Adipose tissue (tissue), 3 donors: Measurements from ENCODE around the gene CD180. TPM values are rescaled to one million over a fixed set of nuclear protein-coding genes. Genes with fewer than 3 reads are reported as not detected.

ENCODE experiments used
- H3K27ac ChIP-seq: one replicate; pipeline ENCODE4 v1.5.1; 2013; ENCODE audit warnings: low read depth, low read length
- WGBS, 3 donors: extraction: QIAGEN DNeasy Blood & Tissue Kit; methylation state at CpG; one replicate each; pipeline ENCODE4 v1.1.7; 2013; 5-methylcytosine and 5-hydroxymethylcytosine counted together
- polyA plus RNA-seq, 3 donors: library from polyadenylated mRNA; stranded (reverse); fragments of 200-250 nt; gene quantifications; one replicate each; pipeline ENCODE4 v1.2.3, GENCODE V29; 2013
- donor health status: healthy with polysubstance abuse.
- donor health status: Bipolar disorder and iron deficiency.
- donor health status: healthy.

Gene CD180
- polyA plus RNA-seq, result under 1 TPM; 0.14 to 0.52 (median 0.45) TPM

DNA sequence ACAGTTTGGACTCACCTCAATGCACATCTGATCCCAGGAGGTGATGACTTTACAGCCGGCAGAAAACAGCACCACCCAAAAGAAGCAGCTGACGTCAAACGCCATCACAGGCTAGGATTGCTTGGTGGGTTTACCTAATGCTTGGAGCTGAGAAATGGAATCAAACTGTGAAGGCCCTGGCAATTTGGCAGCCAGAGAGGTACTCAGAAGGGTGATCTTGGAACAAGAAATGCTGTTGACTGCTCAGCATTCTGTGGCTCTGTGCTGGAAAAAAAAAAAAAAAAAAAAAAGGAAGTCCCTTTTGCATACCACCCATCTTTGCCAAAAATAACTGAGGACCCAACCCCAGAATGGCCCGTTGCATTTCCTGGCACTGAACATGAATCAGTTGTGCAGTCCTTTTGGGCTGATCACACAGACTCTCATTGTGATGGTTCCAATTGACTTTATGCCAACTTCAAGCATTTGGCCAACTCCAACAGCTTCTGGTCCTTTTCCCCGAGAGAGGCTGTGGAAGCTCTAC is at the start of gene CD180:
CD180 (minus strand) TSS at position 263 of the 523 bp plus-strand sequence; CDS start at position 105, 158 bp downstream.
- 48 to 71% (median 56%) methylated on average over 5 of the region's 5 CpGs for WGBS, 3 donors
- no peak within 1 kb of the TSS for H3K27ac ChIP-seq

GRCh38 chr5:67246108-67246507 is 49.5 kb upstream of the CD180 start:
- 0 to 6% (median 2%) methylated on average over 2 of the region's 2 CpGs for WGBS, 3 donors
- H3K27ac ChIP-seq, result no peak overlapping the region

GRCh38 chr5:67245259-67245846 is 48.8 kb upstream of the CD180 start:
- 49 to 56% (median 51%) methylated on average over 3 of the region's 3 CpGs for WGBS, 3 donors
- no peak overlapping the region for H3K27ac ChIP-seq

GRCh38 chr5:67244345-67244793 is 47.8 kb upstream of the CD180 start:
- H3K27ac ChIP-seq, result no peak overlapping the region
- WGBS, 3 donors, result 50 to 84% (median 77%) methylated on average over 3 of the region's 3 CpGs

DNA sequence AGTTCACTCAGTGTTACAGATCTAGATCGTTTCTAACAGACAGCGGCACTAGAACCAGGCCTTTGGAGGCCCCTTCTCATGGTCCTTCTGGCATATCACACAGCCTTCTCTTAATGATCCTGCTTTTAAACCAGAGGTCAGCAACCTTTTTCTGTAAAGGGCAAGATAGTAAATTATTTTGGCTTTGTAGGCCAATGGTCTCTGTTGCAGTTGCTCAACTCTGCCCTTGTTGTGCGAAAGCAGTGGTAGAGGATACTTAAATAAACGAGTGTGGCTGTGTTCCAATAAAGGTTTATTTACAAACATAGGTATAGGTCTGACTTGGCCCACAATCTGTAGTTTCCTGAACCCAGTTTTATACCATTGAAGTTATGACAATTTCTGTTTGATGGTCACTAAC is 47.3 kb upstream of the CD180 start:
- H3K27ac ChIP-seq, result no peak overlapping the region
- WGBS, 3 donors, result 92 to 98% (median 94%) methylated on average over 4 of the region's 4 CpGs

- 92 to 97% (median 95%) methylated on average over 1 of the region's 1 CpG for WGBS, 3 donors
- no peak overlapping the region for H3K27ac ChIP-seq
Observed at GRCh38 chr5:67243349-67243748, 46.8 kb upstream of the CD180 start.

DNA sequence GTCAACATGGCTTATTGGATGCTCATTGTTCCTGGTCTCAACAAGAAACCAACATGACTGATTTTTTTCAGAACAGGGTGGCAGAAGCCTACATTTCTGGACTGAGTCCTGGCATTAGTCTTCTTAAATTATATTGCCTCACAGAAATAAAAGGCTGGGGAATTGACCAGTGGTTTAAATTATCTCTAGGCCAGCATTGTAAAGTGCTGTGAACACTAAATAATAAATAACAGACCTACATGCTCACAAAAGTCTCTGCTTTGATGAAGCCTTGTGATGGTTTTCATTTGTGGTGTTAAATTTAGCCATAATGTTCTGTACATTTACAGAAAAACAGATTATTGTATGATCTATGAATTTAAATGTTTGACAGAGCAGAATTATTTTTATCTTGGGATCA is 44.7 kb upstream of the CD180 start:
- H3K27ac ChIP-seq, result no peak overlapping the region

DNA sequence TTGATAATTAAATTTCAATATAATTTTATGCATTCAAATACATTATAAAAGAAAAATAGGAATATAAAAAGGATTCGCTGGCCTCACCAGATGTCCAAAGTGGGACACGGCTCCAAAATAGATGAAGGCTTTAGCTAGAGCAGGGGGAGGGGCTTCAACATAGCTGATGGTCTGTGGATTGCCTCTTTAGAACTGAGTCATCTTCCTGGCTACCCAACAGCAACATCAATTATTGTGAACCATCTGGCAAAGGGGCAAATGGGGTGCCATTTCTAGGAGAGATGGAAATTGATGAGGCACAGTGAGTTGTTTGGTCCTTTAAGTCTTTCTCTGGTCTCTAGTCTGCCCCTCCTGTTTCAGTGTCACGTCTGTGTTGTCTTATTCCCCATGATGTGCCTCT is 44.2 kb upstream of the CD180 start:
- WGBS, 3 donors, result 87 to 93% (median 90%) methylated on average over 3 of the region's 3 CpGs
- H3K27ac ChIP-seq, result no peak overlapping the region

DNA sequence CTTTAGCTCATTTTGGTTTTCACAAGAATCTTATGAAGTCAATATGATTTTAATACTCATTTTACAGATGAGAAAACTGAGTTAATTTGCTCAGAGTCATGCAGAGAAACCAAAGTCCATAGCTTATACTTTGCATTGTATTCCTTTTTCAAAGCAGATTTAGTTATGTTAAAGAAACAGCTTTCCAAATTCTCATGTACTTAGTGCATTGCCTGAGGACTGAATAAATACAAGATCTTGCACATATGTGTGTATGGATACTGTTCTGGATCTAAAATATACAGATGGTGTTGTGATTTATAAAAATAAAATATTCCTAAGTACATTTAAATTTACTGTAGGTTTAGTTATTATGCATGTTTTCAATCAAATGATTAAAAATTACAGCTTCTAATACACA is 43.5 kb upstream of the CD180 start:
- H3K27ac ChIP-seq, result no peak overlapping the region

DNA sequence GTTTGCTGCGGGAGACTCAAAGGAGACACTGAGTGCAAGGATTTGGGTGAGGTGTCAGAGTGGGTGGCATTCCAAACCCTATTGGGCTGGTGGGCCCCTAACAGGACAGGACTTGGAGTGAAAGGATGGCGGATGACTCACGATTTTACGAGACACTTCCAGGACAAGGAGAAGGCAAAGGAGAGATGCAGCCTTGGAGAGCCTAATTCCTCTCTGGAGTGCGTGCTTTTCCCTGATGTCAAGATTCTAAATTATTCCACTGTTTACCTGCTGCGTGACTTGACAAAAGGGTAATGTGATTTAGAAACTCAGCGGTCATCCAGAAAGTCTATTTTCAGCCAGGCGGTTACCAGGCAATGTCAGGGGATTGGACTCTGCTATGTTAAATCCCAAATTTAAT is 41.6 kb upstream of the CD180 start:
- no peak overlapping the region for H3K27ac ChIP-seq
- 90 to 95% (median 93%) methylated on average over 8 of the region's 8 CpGs for WGBS, 3 donors

DNA sequence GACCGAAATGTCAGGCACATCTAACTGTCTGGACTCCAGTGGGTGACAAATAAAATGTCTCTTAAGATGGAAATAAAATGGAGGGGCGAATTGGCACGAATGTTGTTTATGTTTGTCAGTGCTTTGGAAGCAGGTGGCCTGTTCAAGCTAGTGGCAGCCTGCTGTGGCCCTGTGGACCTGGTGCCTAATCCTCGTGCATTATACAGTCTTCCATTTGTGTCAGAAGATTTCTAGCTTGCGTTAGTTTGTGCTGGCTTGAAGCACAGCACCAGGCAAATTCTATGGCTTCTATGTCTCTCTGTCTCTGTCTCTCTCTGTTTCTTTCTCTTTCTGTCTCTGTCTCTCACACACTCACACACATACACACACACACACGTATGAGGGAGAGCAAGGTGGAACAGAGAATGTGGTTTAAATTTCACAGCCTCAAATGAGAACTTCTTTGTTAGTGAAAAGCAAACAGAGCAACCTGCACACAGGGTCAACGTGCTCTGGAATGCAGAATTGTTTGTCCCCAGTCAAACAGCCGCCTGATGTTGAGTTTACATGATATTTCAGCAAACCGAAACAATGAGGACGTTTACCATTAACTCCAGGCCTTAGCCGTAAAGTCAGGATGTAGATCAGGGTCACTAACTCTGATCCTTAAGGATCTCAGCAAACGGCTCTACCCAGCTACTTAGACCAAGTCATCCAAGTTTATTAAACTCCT is 39.0 kb upstream of the CD180 start:
- 63 to 95% (median 86%) methylated on average over 12 of the region's 12 CpGs for WGBS, 3 donors
- no peak overlapping the region for H3K27ac ChIP-seq

GRCh38 chr5:67234671-67235176 is 38.1 kb upstream of the CD180 start:
- WGBS, 3 donors, result 7 to 36% (median 10%) methylated on average over 10 of the region's 10 CpGs
- H3K27ac ChIP-seq, result no peak overlapping the region

DNA sequence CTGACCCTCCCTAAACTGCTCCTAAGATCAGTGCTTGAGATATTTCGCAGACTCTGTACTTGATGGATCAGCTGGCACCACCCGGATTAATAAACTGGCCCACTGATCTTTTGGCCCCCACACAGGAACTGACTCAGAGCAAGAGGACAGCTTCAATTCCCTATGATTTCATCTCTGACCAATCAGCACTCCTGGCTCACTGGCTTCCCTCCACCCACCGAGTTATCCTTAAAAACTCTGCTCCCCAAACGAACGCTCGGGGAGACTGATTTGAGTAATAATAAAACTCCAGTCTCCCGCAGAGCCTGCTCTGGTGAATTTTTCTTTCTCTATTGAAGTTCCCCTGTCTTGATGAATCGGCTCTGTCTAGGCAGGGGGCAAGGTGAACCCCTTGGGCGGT is 36.5 kb upstream of the CD180 start:
- no peak overlapping the region for H3K27ac ChIP-seq
- 73 to 91% (median 76%) methylated on average over 9 of the region's 9 CpGs for WGBS, 3 donors

DNA sequence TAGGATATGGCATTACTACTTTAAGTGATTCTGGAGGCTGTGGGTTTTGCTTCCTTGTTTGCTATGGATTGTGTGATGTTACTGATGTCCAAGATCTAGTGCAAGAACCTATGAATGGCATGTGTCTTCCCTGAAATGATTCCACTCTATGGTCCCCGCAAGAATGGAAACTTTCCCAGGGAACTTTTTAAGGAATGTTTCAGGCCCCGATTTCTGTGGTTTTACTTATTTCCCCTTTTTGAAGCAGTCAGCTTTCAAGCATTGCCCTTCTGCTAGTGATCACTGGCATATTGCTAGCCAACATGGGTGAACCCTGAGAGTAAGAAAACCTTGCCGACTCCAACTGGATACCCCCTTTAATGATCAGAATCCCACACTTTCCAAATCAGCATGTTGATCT is 26.6 kb upstream of the CD180 start:
- H3K27ac ChIP-seq, result no peak overlapping the region
- WGBS, 3 donors, result 60 to 88% (median 71%) methylated on average over 3 of the region's 3 CpGs

- H3K27ac ChIP-seq, result no peak overlapping the region
- WGBS, 3 donors, result 61 to 86% (median 82%) methylated on average over 5 of the region's 5 CpGs
Observed at GRCh38 chr5:67222243-67223025, 25.8 kb upstream of the CD180 start.

DNA sequence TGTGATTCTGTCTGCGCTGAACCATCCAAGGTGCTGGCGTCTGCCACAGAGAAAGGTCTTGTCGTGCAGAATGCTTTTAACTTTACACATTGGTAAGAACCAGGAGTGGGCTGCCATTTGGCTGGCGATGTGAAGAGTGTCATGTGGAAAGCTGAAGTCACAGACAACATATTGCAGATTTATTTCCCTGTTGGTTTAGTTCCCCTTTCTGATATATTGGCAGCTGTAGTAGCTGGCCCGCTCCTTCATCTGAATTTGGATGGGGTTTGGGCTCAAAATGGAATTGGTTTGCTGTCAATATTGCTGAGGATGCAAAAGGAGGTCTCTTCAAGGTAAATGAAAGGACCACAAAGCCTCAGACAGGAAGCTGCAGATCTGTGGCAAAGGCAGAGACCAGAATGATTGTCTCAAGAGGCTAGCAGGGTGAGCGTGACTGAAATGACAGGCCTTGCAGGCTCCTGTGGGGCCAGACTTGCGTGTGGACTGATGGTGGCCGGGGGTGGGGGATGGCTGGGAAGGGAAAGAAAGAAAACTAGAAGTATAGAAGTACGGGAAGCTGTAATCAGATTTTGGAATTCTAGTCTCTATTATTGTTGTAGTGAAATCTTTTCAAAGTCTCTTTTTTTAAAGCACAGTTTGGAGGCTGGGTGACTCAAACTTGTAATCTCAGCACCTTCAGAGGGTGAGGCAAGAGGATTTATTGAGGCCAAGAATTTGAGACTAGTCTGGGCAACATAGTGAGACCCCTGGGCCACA is 25.1 kb upstream of the CD180 start:
- no peak overlapping the region for H3K27ac ChIP-seq
- WGBS, 3 donors, result 69 to 79% (median 70%) methylated on average over 9 of the region's 9 CpGs

GRCh38 chr5:67216564-67216963 is 20.0 kb upstream of the CD180 start:
- WGBS, 3 donors, result 97 to 98% (median 98%) methylated on average over 1 of the region's 1 CpG
- H3K27ac ChIP-seq, result no peak overlapping the region
